ENCODE measurements around the gene SEM1.

DNA sequence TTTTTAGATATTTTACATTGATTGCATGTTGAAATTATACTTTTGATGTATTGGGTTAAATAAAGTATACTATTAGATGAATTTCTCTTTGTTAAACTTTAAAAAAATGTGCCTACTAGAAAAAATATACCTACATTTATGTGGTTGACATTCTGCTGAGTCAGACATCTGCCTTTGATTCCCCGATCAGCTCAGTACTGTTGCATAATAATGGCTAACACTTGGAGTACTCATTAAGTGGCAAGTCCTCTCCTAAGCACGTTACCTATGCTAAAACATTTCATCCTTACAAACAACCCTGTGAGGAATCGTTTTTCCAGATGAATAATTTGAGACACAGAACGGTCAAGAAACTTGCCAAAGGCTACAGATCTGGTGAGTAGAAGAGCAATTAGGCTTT, 14.0 kb upstream of the SEM1 start:
- TF ChIP-seq EZH2 (IDR thresholded peaks at IDR 0.05) (no peak), EZH2phosphoT487 (IDR thresholded peaks at IDR 0.05) (no peak)
- TF ChIP-seq, protein P1, sequence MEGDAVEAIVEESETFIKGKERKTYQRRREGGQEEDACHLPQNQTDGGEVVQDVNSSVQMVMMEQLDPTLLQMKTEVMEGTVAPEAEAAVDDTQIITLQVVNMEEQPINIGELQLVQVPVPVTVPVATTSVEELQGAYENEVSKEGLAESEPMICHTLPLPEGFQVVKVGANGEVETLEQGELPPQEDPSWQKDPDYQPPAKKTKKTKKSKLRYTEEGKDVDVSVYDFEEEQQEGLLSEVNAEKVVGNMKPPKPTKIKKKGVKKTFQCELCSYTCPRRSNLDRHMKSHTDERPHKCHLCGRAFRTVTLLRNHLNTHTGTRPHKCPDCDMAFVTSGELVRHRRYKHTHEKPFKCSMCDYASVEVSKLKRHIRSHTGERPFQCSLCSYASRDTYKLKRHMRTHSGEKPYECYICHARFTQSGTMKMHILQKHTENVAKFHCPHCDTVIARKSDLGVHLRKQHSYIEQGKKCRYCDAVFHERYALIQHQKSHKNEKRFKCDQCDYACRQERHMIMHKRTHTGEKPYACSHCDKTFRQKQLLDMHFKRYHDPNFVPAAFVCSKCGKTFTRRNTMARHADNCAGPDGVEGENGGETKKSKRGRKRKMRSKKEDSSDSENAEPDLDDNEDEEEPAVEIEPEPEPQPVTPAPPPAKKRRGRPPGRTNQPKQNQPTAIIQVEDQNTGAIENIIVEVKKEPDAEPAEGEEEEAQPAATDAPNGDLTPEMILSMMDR (IDR thresholded peaks at IDR 0.05): no peak

All from neural progenitor cell (in vitro differentiated cells).